Activated CD8-positive, alpha-beta memory T cell treated with anti-CD3 and anti-CD28 coated beads, Interleukin-2, amount 10 ng/mL, durations not matched to agents 7 days and 5 days (primary cell): ENCODE results near the gene DNM2. TPM values are rescaled to one million over a fixed set of nuclear protein-coding genes. Genes with fewer than 3 reads are reported as not detected.

ENCODE experiments used
- ATAC-seq: fragments of 150-1000 bp; cut with Tn5 transposase; one replicate; pipeline ENCODE4 v1.10.0; 2021; ENCODE audit warnings: moderate library complexity
- CTCF ChIA-PET: fragments of 350-600 bp; sonication (Branson Sonifier 250); formaldehyde crosslinking; loops from one replicate; lab custom pipeline; 2021; ENCODE audit warnings: antibody characterized with exemption; lab: Charles Lee
- DNase-seq: peaks from one replicate; pipeline ENCODE4 v3.0.0-alpha.2; 2020
- H3K27ac Mint-ChIP-seq: one replicate; pipeline ENCODE4 v1.8.0; 2021; ENCODE audit warnings: mild to moderate bottlenecking, mixed read lengths
- H3K27me3 Mint-ChIP-seq: one replicate; pipeline ENCODE4 v1.8.0; 2021; ENCODE audit warnings: mixed read lengths
- H3K36me3 Mint-ChIP-seq: one replicate; pipeline ENCODE4 v1.8.0; 2021; ENCODE audit warnings: mild to moderate bottlenecking, mixed read lengths
- H3K4me1 Mint-ChIP-seq: one replicate; pipeline ENCODE4 v1.8.0; 2021; ENCODE audit warnings: mixed read lengths
- H3K4me3 Mint-ChIP-seq: one replicate; pipeline ENCODE4 v1.8.0; 2021; ENCODE audit warnings: mild to moderate bottlenecking, moderate library complexity, mixed read lengths
- H3K9me3 Mint-ChIP-seq: one replicate; pipeline ENCODE4 v1.8.0; 2022; ENCODE audit warnings: low read depth, mixed read lengths
- total RNA-seq, 2 experiments: library from RNA; stranded (reverse); gene quantifications; one replicate each; pipeline ENCODE4 v1.2.3, GENCODE V29; 2021

The DNM2 gene
- total RNA-seq, 2 experiments from 2014 or later: 267 to 315 TPM

GRCh38 chr19:10683064-10683426 lies 34.8 kb upstream of the DNM2 start:
- ATAC-seq (no peak), DNase-seq (no peak)
- peaks cover 46% of the 10 kb centered on the region for H3K36me3 Mint-ChIP-seq
- no peaks in the 10 kb centered on the region for H3K27me3 Mint-ChIP-seq
- H3K9me3 Mint-ChIP-seq: no peaks in the 10 kb centered on the region
- CTCF ChIA-PET: interaction anchor here (1.2 to 2.7 kb wide), 4 partner anchors 9 to 182 kb away, joined by 3 to 10 read pairs (median 4); no protein-coding TSS in a partner anchor
- no peak overlapping the region for H3K4me3 Mint-ChIP-seq
- no peak overlapping the region for H3K27ac Mint-ChIP-seq
- H3K4me1 Mint-ChIP-seq: no peaks in the 10 kb centered on the region

GRCh38 chr19:10683582-10683981 lies 34.3 kb upstream of the DNM2 start:
- CTCF ChIA-PET: interaction anchor here (1.2 to 2.7 kb wide), 3 partner anchors 8 to 16 kb away, joined by 3 to 10 read pairs (median 4); no protein-coding TSS in a partner anchor
- Mint-ChIP-seq H3K36me3 (peaks cover 44% of the 10 kb centered on the region), H3K27me3 (no peaks in the 10 kb centered on the region), H3K4me1 (no peaks in the 10 kb centered on the region), H3K27ac (no peak overlapping the region), H3K4me3 (no peak overlapping the region), H3K9me3 (no peaks in the 10 kb centered on the region)
- no peak for ATAC-seq
- DNase-seq: no peak

GRCh38 chr19:10685210-10685609 lies 32.7 kb upstream of the DNM2 start:
- Mint-ChIP-seq H3K4me3 (no peak overlapping the region), H3K27me3 (no peaks in the 10 kb centered on the region), H3K36me3 (peaks cover 42% of the 10 kb centered on the region), H3K9me3 (no peaks in the 10 kb centered on the region), H3K4me1 (no peaks in the 10 kb centered on the region), H3K27ac (no peak overlapping the region)
- ATAC-seq (no peak), DNase-seq (no peak)
- CTCF ChIA-PET: no interaction called here

- no peak for ATAC-seq
- H3K36me3 Mint-ChIP-seq: peaks cover 44% of the 10 kb centered on the region
- H3K4me1 Mint-ChIP-seq: no peaks in the 10 kb centered on the region
Observed at GRCh38 chr19:10686193-10686592, 31.7 kb upstream of the DNM2 start.

GRCh38 chr19:10686661-10687517 lies 31.0 kb upstream of the DNM2 start:
- Mint-ChIP-seq H3K9me3 (no peaks in the 10 kb centered on the region), H3K27me3 (no peaks in the 10 kb centered on the region), H3K4me3 (no peak overlapping the region), H3K4me1 (no peaks in the 10 kb centered on the region), H3K27ac (no peak overlapping the region), H3K36me3 (peaks cover 44% of the 10 kb centered on the region)
- CTCF ChIA-PET: interaction anchor here (1.8 kb wide), 1 partner anchor 13 kb away, joined by 9 read pairs; no protein-coding TSS in a partner anchor
- no peak for ATAC-seq
- no peak for DNase-seq

More at GRCh38 chr19:10686193-10686592, 31.7 kb upstream of the DNM2 start:
- no peak for DNase-seq
- Mint-ChIP-seq H3K9me3 (no peaks in the 10 kb centered on the region), H3K27ac (no peak overlapping the region), H3K27me3 (no peaks in the 10 kb centered on the region), H3K4me3 (no peak overlapping the region)
- CTCF ChIA-PET: interaction anchor here (1.8 kb wide), 1 partner anchor 14 kb away, joined by 9 read pairs; no protein-coding TSS in a partner anchor

- H3K27ac Mint-ChIP-seq: no peak overlapping the region
- H3K27me3 Mint-ChIP-seq: no peaks in the 10 kb centered on the region
- CTCF ChIA-PET: interaction anchor here (1.8 kb wide), 1 partner anchor 12 kb away, joined by 9 read pairs; no protein-coding TSS in a partner anchor
- no peaks in the 10 kb centered on the region for H3K9me3 Mint-ChIP-seq
- ATAC-seq (no peak), DNase-seq (no peak)
- no peak overlapping the region for H3K4me3 Mint-ChIP-seq
- H3K36me3 Mint-ChIP-seq: peaks cover 42% of the 10 kb centered on the region
- no peaks in the 10 kb centered on the region for H3K4me1 Mint-ChIP-seq
Observed at GRCh38 chr19:10687518-10688288, 30.2 kb upstream of the DNM2 start.

- CTCF ChIA-PET: interaction anchor here (0.5 to 1.3 kb wide), 2 partner anchors 11 to 579 kb away, joined by 4 to 6 read pairs; no protein-coding TSS in a partner anchor
- ATAC-seq: no peak
- DNase-seq: no peak
- no peak overlapping the region for H3K4me3 Mint-ChIP-seq
- no peaks in the 10 kb centered on the region for H3K4me1 Mint-ChIP-seq
- H3K36me3 Mint-ChIP-seq: peaks cover 36% of the 10 kb centered on the region
- H3K9me3 Mint-ChIP-seq: no peaks in the 10 kb centered on the region
- no peak overlapping the region for H3K27ac Mint-ChIP-seq
- no peaks in the 10 kb centered on the region for H3K27me3 Mint-ChIP-seq
Observed at GRCh38 chr19:10688545-10689280, 29.2 kb upstream of the DNM2 start.

- DNase-seq: no peak
- no peak overlapping the region for H3K27ac Mint-ChIP-seq
Observed at GRCh38 chr19:10690341-10690781, 27.5 kb upstream of the DNM2 start.

GRCh38 chr19:10691178-10691881 lies 26.5 kb upstream of the DNM2 start:
- CTCF ChIA-PET: interaction anchor here (1.1 to 1.5 kb wide), 3 partner anchors 8 to 48 kb away, joined by 3 to 4 read pairs (median 3); no protein-coding TSS in a partner anchor
- Mint-ChIP-seq H3K27me3 (peaks cover 3% of the 10 kb centered on the region), H3K9me3 (no peaks in the 10 kb centered on the region), H3K36me3 (peaks cover 27% of the 10 kb centered on the region), H3K4me1 (peaks cover 10% of the 10 kb centered on the region), H3K27ac (no peak overlapping the region), H3K4me3 (no peak overlapping the region)
- DNase-seq (no peak), ATAC-seq (no peak)

More at GRCh38 chr19:10690341-10690781, 27.5 kb upstream of the DNM2 start:
- Mint-ChIP-seq H3K36me3 (peaks cover 31% of the 10 kb centered on the region), H3K9me3 (no peaks in the 10 kb centered on the region), H3K4me3 (no peak overlapping the region), H3K4me1 (peaks cover 3% of the 10 kb centered on the region), H3K27me3 (peaks cover under 1% of the 10 kb centered on the region)
- CTCF ChIA-PET: no interaction called here
- no peak for ATAC-seq

- peaks cover 13% of the 10 kb centered on the region for H3K4me1 Mint-ChIP-seq
- peaks cover 25% of the 10 kb centered on the region for H3K36me3 Mint-ChIP-seq
- no peak overlapping the region for H3K27ac Mint-ChIP-seq
- CTCF ChIA-PET: interaction anchor here (0.8 to 1.5 kb wide), 5 partner anchors 8 to 48 kb away, joined by 3 to 6 read pairs (median 4); no protein-coding TSS in a partner anchor
- H3K9me3 Mint-ChIP-seq: no peaks in the 10 kb centered on the region
- peaks cover 5% of the 10 kb centered on the region for H3K27me3 Mint-ChIP-seq
- no peak overlapping the region for H3K4me3 Mint-ChIP-seq
- DNase-seq (no peak), ATAC-seq (no peak)
Observed at GRCh38 chr19:10691883-10692282, 26.0 kb upstream of the DNM2 start.

- Mint-ChIP-seq H3K27me3 (peaks cover 12% of the 10 kb centered on the region), H3K36me3 (peaks cover 23% of the 10 kb centered on the region), H3K4me3 (no peak overlapping the region), H3K9me3 (no peaks in the 10 kb centered on the region), H3K27ac (no peak overlapping the region), H3K4me1 (peaks cover 14% of the 10 kb centered on the region)
- ATAC-seq (no peak), DNase-seq (no peak)
- CTCF ChIA-PET: interaction anchor here (0.8 to 1.5 kb wide), 5 partner anchors 10 to 49 kb away, joined by 3 to 6 read pairs (median 3); no protein-coding TSS in a partner anchor
Observed at GRCh38 chr19:10692673-10693264, 25.1 kb upstream of the DNM2 start.
